A549 (cell line): Measurements from ENCODE around the gene TEKT5. TPM values are rescaled to one million over a fixed set of nuclear protein-coding genes. Genes with fewer than 3 reads are reported as not detected.

Experiments used
- ATAC-seq, 2 experiments: fragments of 200-7000 bp in 1 of 2; fragments of >200 bp in 1 of 2; cut with Nextera tagmentation in 1 of 2; cut with Tn5 transposase in 1 of 2; 3 replicates each; pipeline versions ENCODE4 v1.8.0 to v1.9.1; 2018 to 2020; ENCODE audit warnings: mild to moderate bottlenecking in 1 of 2, moderate library complexity in 1 of 2
- CTCF ChIA-PET: fragments of 300-600 bp; sonication (Branson Sonifier 250); formaldehyde crosslinking; extraction: SDS; loops from one replicate; lab custom pipeline; 2021; ENCODE audit warnings: antibody characterized with exemption, inconsistent platforms; lab: Yijun Ruan, JAX
- POLR2A ChIA-PET: fragments of 350-600 bp; formaldehyde crosslinking; extraction: SDS; loops from one replicate; lab custom pipeline; 2021; ENCODE audit warnings: antibody characterized with exemption, inconsistent platforms; lab: Yijun Ruan, JAX
- DNase-seq, 2 experiments: peaks; one replicate each; pipeline versions ENCODE4 v3.0.0 to v3.0.0-alpha.2; 2011 to 2016; ENCODE audit warnings: low read depth in 1 of 2, low spot score in 1 of 2
- FAIRE-seq: peaks from 2 replicates; lab custom pipeline; 2011; peaks lifted over from hg19 to GRCh38; lab: Jason Lieb, UNC
- H3K27ac ChIP-seq, 2 experiments: fragments of >200 bp; sonication (Bioruptor Twin); formaldehyde crosslinking; 3 replicates each; pipeline ENCODE4 v1.5.1; 2016 to 2017
- H3K4me1 ChIP-seq: fragments of >200 bp; sonication (Bioruptor Twin); formaldehyde crosslinking; 3 replicates; pipeline ENCODE4 v1.6.1; 2016
- H3K4me2 ChIP-seq: fragments of >200 bp; sonication (Bioruptor Twin); formaldehyde crosslinking; 3 replicates; pipeline ENCODE4 v1.6.1; 2016
- H3K4me3 ChIP-seq: fragments of >200 bp; sonication (Bioruptor Twin); formaldehyde crosslinking; 3 replicates; pipeline ENCODE4 v1.5.1; 2016
- H3K9me3 ChIP-seq: fragments of >200 bp; sonication (Bioruptor Twin); formaldehyde crosslinking; 3 replicates; pipeline ENCODE4 v1.6.1; 2016
- BCL3 ChIP-seq: fragments of >200 bp; sonication (Bioruptor Twin); formaldehyde crosslinking; IDR thresholded peaks from 3 replicates; pipeline ENCODE4 v1.6.1; 2016
- CBX8 ChIP-seq: fragments of 200-600 bp; sonication (generic); IDR thresholded peaks from 2 replicates; pipeline ENCODE4 v1.6.1; 2016
- CHD4 ChIP-seq: fragments of 200-600 bp; sonication (generic); IDR thresholded peaks from 2 replicates; pipeline ENCODE4 v1.6.1; 2016; ENCODE audit warnings: antibody characterized with exemption, mild to moderate bottlenecking, borderline replicate concordance
- E2F6 ChIP-seq: IDR thresholded peaks from 2 replicates; pipeline ENCODE4 v1.6.1; 2012; ENCODE audit warnings: low read depth, borderline replicate concordance
- EHMT2 ChIP-seq: fragments of 200-600 bp; sonication (generic); IDR thresholded peaks from 2 replicates; pipeline ENCODE4 v1.6.1; 2016; ENCODE audit warnings: antibody characterized with exemption, low read depth, mild to moderate bottlenecking, moderate library complexity
- EP300 ChIP-seq, 2 experiments: fragments of >200 bp; sonication (Bioruptor Twin); formaldehyde crosslinking; IDR thresholded peaks; 2 replicates in 1 of 2; 3 replicates in 1 of 2; pipeline ENCODE4 v1.6.1; 2016 to 2017
- FOSB ChIP-seq: fragments of 250-450 bp; sonication (Bioruptor Pico); IDR thresholded peaks from 2 replicates; pipeline ENCODE4 v1.5.0; 2020; ENCODE audit warnings: mild to moderate bottlenecking, moderate library complexity
- FOSL2 ChIP-seq, 2 experiments: fragments of 450-650 bp in 1 of 2; fragments of >200 bp in 1 of 2; sonication (Bioruptor Twin) in 1 of 2; formaldehyde crosslinking; IDR thresholded peaks; 2 replicates each; pipeline versions ENCODE4 v1.5.0 to v1.6.1; 2016 to 2020; ENCODE audit warnings: mild to moderate bottlenecking in 1 of 2, moderate library complexity in 1 of 2
- GATA3 ChIP-seq: IDR thresholded peaks from 2 replicates; pipeline ENCODE4 v1.6.1; 2012; ENCODE audit warnings: borderline replicate concordance
- HDAC2 ChIP-seq: fragments of 200-600 bp; sonication (generic); IDR thresholded peaks from 2 replicates; pipeline ENCODE4 v1.6.1; 2016
- HEYL ChIP-seq: fragments of 250-450 bp; sonication (Bioruptor Pico); IDR thresholded peaks from 2 replicates; pipeline ENCODE4 v1.8.0; 2021; ENCODE audit warnings: mild to moderate bottlenecking, moderate library complexity
- HMGXB4 ChIP-seq: fragments of 250-450 bp; sonication (Bioruptor Pico); IDR thresholded peaks from 2 replicates; pipeline ENCODE4 v1.5.0; 2021; ENCODE audit warnings: mild to moderate bottlenecking, moderate library complexity, borderline replicate concordance
- HOXB13 ChIP-seq: fragments of 250-450 bp; sonication (Bioruptor Pico); IDR thresholded peaks from 2 replicates; pipeline ENCODE4 v1.5.0; 2020; ENCODE audit warnings: low read depth, mild to moderate bottlenecking, moderate library complexity
- HOXB5 ChIP-seq: fragments of 250-450 bp; sonication (Bioruptor Pico); IDR thresholded peaks from 2 replicates; pipeline ENCODE4 v1.5.0; 2020; ENCODE audit warnings: mild to moderate bottlenecking, moderate library complexity
- JUN ChIP-seq, 2 experiments: fragments of >200 bp; sonication (Bioruptor Twin); formaldehyde crosslinking; IDR thresholded peaks; 2 replicates in 1 of 2; 3 replicates in 1 of 2; pipeline ENCODE4 v1.6.1; 2016 to 2017
- JUNB ChIP-seq: fragments of >200 bp; sonication (Bioruptor Twin); formaldehyde crosslinking; IDR thresholded peaks from 2 replicates; pipeline ENCODE4 v1.6.1; 2016
- MAZ ChIP-seq: fragments of 150-350 bp; IDR thresholded peaks from 2 replicates; pipeline ENCODE4 v1.6.1; 2014; ENCODE audit warnings: antibody characterized with exemption, low read depth, low read length, borderline replicate concordance
- MYC ChIP-seq: IDR thresholded peaks from 2 replicates; pipeline ENCODE4 v1.6.1; 2012; ENCODE audit warnings: mild to moderate bottlenecking, inconsistent platforms, low read length, improper control_type of control experiment, borderline replicate concordance
- NFE2L2 ChIP-seq: fragments of 150-350 bp; conservative IDR thresholded peaks from 2 replicates; pipeline ENCODE4 v1.6.1; 2014; ENCODE audit warnings: low read length
- NPAS2 ChIP-seq: fragments of 250-450 bp; sonication (Bioruptor Pico); IDR thresholded peaks from 2 replicates; pipeline ENCODE4 v1.8.0; 2022; ENCODE audit warnings: mild to moderate bottlenecking, moderate library complexity, borderline replicate concordance
- PBX3 ChIP-seq: IDR thresholded peaks from 2 replicates; pipeline ENCODE4 v1.6.1; 2012
- POLR2A ChIP-seq: IDR thresholded peaks from 2 replicates; pipeline ENCODE4 v1.6.1; 2012; ENCODE audit warnings: mild to moderate bottlenecking, low read length
- POLR2AphosphoS2 ChIP-seq: conservative IDR thresholded peaks from 2 replicates; pipeline ENCODE4 v1.6.1; 2012; ENCODE audit warnings: low read length, improper control_type of control experiment, inconsistent platforms
- RAD21 ChIP-seq, 2 experiments: fragments of >200 bp in 1 of 2; sonication (Bioruptor Twin) in 1 of 2; formaldehyde crosslinking in 1 of 2; IDR thresholded peaks in 1 of 2; conservative IDR thresholded peaks in 1 of 2; 2 replicates in 1 of 2; 3 replicates in 1 of 2; pipeline ENCODE4 v1.6.1; 2012 to 2018; ENCODE audit warnings: inconsistent platforms in 1 of 2
- RCOR1 ChIP-seq: fragments of 150-350 bp; IDR thresholded peaks from 2 replicates; pipeline ENCODE4 v1.6.1; 2014; ENCODE audit warnings: antibody characterized with exemption, low read length, low read depth
- RNF2 ChIP-seq: fragments of 200-600 bp; sonication (generic); IDR thresholded peaks from 2 replicates; pipeline ENCODE4 v1.6.1; 2016; ENCODE audit warnings: low read depth, mild to moderate bottlenecking, antibody characterized with exemption, moderate library complexity, borderline replicate concordance
- SMC3 ChIP-seq: fragments of >200 bp; sonication (Bioruptor Twin); formaldehyde crosslinking; IDR thresholded peaks from 3 replicates; pipeline ENCODE4 v1.6.1; 2018; ENCODE audit warnings: inconsistent platforms
- SREBF2 ChIP-seq: fragments of 450-650 bp; IDR thresholded peaks from 2 replicates; pipeline ENCODE4 v1.6.1; 2014; ENCODE audit warnings: mild to moderate bottlenecking, moderate library complexity
- TFCP2L1 ChIP-seq: fragments of 250-450 bp; sonication (Bioruptor Pico); IDR thresholded peaks from 2 replicates; pipeline ENCODE4 v1.5.0; 2021; ENCODE audit warnings: mild to moderate bottlenecking
- ZC3H11A ChIP-seq: fragments of 450-650 bp; IDR thresholded peaks from 2 replicates; pipeline ENCODE4 v1.6.1; 2014; ENCODE audit warnings: antibody characterized with exemption, mild to moderate bottlenecking
- ZNF302 ChIP-seq: fragments of 250-450 bp; sonication (Bioruptor Pico); IDR thresholded peaks from 2 replicates; pipeline ENCODE4 v1.9.0; 2021; ENCODE audit warnings: inconsistent platforms, mild to moderate bottlenecking, moderate library complexity
- WGBS: methylation state at CpG from one replicate; pipeline ENCODE4 v1.1.6; 2017; ENCODE audit errors: missing lambda C conversion rate; 5-methylcytosine and 5-hydroxymethylcytosine counted together
- polyA plus RNA-seq, 4 experiments: library from polyadenylated mRNA; depleted of rRNA in 3 of 4; stranded (reverse); fragments of >200 nt; fragmentation: RNase III in 1 of 4; extraction: RNeasy Plus Mini Kit Qiagen cat#74134 plus additional on column Dnase treatment in 1 of 4; gene quantifications; 2 replicates in 3 of 4; 3 replicates in 1 of 4; pipeline ENCODE4 v1.2.3, GENCODE V29; 2011 to 2017
- TF ChIP-seq, protein P1 (sequence below): fragments of >200 bp; sonication (Bioruptor Twin); formaldehyde crosslinking; IDR thresholded peaks from 2 replicates; pipeline ENCODE4 v1.6.1; 2016
- TF ChIP-seq, protein P2 (sequence below): IDR thresholded peaks from 2 replicates; pipeline ENCODE4 v1.6.1; 2012

TEKT5 gene
- polyA plus RNA-seq, 2 of the 4 experiments (the other 2 are of a cell fraction), result 0.14 TPM; not detected in 1

GRCh38 chr16:10579965-10580882, 114.5 kb downstream of the TEKT5 start, which contains the start of gene EMP2:
TSS of gene EMP2 (minus strand) at chr16:10580598. CDS start at chr16:10547617, 32,981 bp downstream.
- Histone ChIP-seq H3K4me2 (peak within 1 kb of the TSS; percentile 88), H3K9me3 (no peaks in the 10 kb centered on the region), H3K27ac (peak within 1 kb of the TSS; percentile 89 to 95), H3K4me3 (peak within 1 kb of the TSS; percentile 89), H3K4me1 (0 out of 3 replicates have a peak, but pooled peaks cover 8% of the 10 kb centered on the region)
- ChIA-PET POLR2A (no interaction called here), CTCF (interaction anchor here (0.6 to 2.3 kb wide), 25 partner anchors 9 to 339 kb away, joined by 3 to 15 read pairs (median 3); no protein-coding TSS in a partner anchor)
- FAIRE-seq (no peak), DNase-seq (peak; percentile 75 to 90), ATAC-seq (peak; percentile 89 to 97)
- WGBS, result 2% methylated on average over 46 of the region's 91 CpGs
- peak; percentile 58; the same call in 1 of the 2 replicates for TF ChIP-seq HMGXB4 (CRISPR knock-in tag)
- no peak for TF ChIP-seq MYC
- no peak for TF ChIP-seq HOXB13 (CRISPR knock-in tag)
- no peak for TF ChIP-seq ZC3H11A
- TF ChIP-seq E2F6, result peak; percentile 96
- no peak for TF ChIP-seq EHMT2
- no peak for TF ChIP-seq RCOR1
- TF ChIP-seq HOXB5 (CRISPR knock-in tag), result 0 out of 2 replicates have a peak, but pooled peaks have one; percentile 31
- no peak for TF ChIP-seq HEYL (CRISPR knock-in tag)
- TF ChIP-seq POLR2AphosphoS2, result no peak
- TF ChIP-seq POLR2A, result peak; percentile 58
- no peak for TF ChIP-seq TFCP2L1 (CRISPR knock-in tag)
- TF ChIP-seq PBX3, result no peak
- no peak for TF ChIP-seq JUNB
- TF ChIP-seq SMC3, result peak; percentile 70; the same call in 2 of the 3 replicates
- TF ChIP-seq MAZ, result no peak
- TF ChIP-seq ZNF302, result no peak
- no peak for TF ChIP-seq GATA3
- no peak for TF ChIP-seq JUN (IDR thresholded peaks at IDR 0.05)
- peak; percentile 34 to 49; a peak in 4 of 5 replicates for TF ChIP-seq RAD21 (conservative IDR thresholded peaks at IDR 0.05 in 1 of 2, IDR thresholded peaks at IDR 0.05 in 1 of 2)
- no peak for TF ChIP-seq EP300 (IDR thresholded peaks at IDR 0.05)
- TF ChIP-seq CBX8, result no peak
- TF ChIP-seq BCL3, result no peak
- no peak for TF ChIP-seq HDAC2
- TF ChIP-seq CHD4, result no peak
- no peak for TF ChIP-seq SREBF2
- no peak; the same call in 1 of the 2 replicates for TF ChIP-seq RNF2
- TF ChIP-seq NFE2L2, result no peak
- TF ChIP-seq, protein P1, sequence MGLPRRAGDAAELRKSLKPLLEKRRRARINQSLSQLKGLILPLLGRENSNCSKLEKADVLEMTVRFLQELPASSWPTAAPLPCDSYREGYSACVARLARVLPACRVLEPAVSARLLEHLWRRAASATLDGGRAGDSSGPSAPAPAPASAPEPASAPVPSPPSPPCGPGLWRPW, result no peak
- TF ChIP-seq NPAS2 (CRISPR knock-in tag), result no peak
- TF ChIP-seq, protein P2, sequence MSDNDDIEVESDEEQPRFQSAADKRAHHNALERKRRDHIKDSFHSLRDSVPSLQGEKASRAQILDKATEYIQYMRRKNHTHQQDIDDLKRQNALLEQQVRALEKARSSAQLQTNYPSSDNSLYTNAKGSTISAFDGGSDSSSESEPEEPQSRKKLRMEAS, result peak; percentile 87
- no peak for TF ChIP-seq FOSL2 (IDR thresholded peaks at IDR 0.05)
- no peak for TF ChIP-seq FOSL2 (CRISPR knock-in tag; IDR thresholded peaks at IDR 0.05)
- no peak for TF ChIP-seq FOSB (CRISPR knock-in tag)
